Hepatocyte (in vitro differentiated cells): ENCODE measurements around the gene CTDSP2.

Experiments used
- CTCF ChIP-seq: fragments of 200-600 bp; sonication (generic); IDR thresholded peaks from 2 replicates; pipeline ENCODE4 v1.5.1; 2016; ENCODE audit warnings: antibody characterized with exemption, mild to moderate bottlenecking; ENCODE audit not compliant: poor library complexity
- EZH2 ChIP-seq: fragments of 200-600 bp; sonication (generic); IDR thresholded peaks from 2 replicates; pipeline ENCODE4 v1.6.1; 2016; ENCODE audit warnings: antibody characterized with exemption, mild to moderate bottlenecking, borderline replicate concordance
- EZH2phosphoT487 ChIP-seq: fragments of 200-600 bp; sonication (generic); IDR thresholded peaks from one replicate; pipeline ENCODE4 v1.6.1; 2018; ENCODE audit warnings: antibody characterized with exemption, mild to moderate bottlenecking, low read depth, moderate library complexity; ENCODE audit not compliant: unreplicated experiment, severe bottlenecking

- TF ChIP-seq CTCF: no peak
- TF ChIP-seq EZH2: no peak
- no peak for TF ChIP-seq EZH2phosphoT487
These were observed 39.2 kb downstream of the CTDSP2 start for GRCh38 chr12:57807285-57807684.
